Natural killer cell (primary cell): ENCODE results near the gene SNX19. TPM values are rescaled to one million over a fixed set of nuclear protein-coding genes. Genes with fewer than 3 reads are reported as not detected.

ENCODE experiments used
- ATAC-seq, 3 donors: fragments of 150-1000 bp in 2 of 3; fragments of 200-7000 bp in 1 of 3; cut with Tn5 transposase; 1 replicate in 1 of 3; 2 replicates in 2 of 3; pipeline ENCODE4 v1.10.0; 2021; ENCODE audit warnings: mild to moderate bottlenecking in 2 of 3, moderate library complexity in 2 of 3
- DNase-seq, 2 donors: peaks; one replicate each; pipeline versions ENCODE4 v3.0.0 to v3.0.0-alpha.2; 2013 to 2021; ENCODE audit warnings: mixed read lengths in 1 of 2
- H3K27ac ChIP-seq: one replicate; pipeline ENCODE4 v1.5.1; 2013; ENCODE audit warnings: mild to moderate bottlenecking, low read length
- H3K27me3 ChIP-seq: one replicate; pipeline ENCODE4 v1.6.1; 2013; ENCODE audit warnings: low read length; ENCODE audit not compliant: control insufficient read depth, insufficient read depth
- H3K36me3 ChIP-seq: one replicate; pipeline ENCODE4 v1.6.1; 2013; ENCODE audit warnings: low read length; ENCODE audit not compliant: control insufficient read depth, insufficient read depth
- H3K4me1 ChIP-seq: one replicate; pipeline ENCODE4 v1.6.1; 2013; ENCODE audit warnings: low read length; ENCODE audit not compliant: control insufficient read depth, insufficient read depth
- H3K4me3 ChIP-seq: one replicate; pipeline ENCODE4 v1.5.1; 2013; ENCODE audit warnings: low read length
- H3K9me3 ChIP-seq: one replicate; pipeline ENCODE4 v1.6.1; 2013; ENCODE audit warnings: low read length; ENCODE audit not compliant: control insufficient read depth, insufficient read depth
- H3K27ac Mint-ChIP-seq, 2 donors: one replicate each; pipeline ENCODE4 v1.8.0; 2022; ENCODE audit warnings: mild to moderate bottlenecking in 2 of 2, mixed read lengths in 2 of 2, moderate library complexity in 1 of 2
- H3K27me3 Mint-ChIP-seq, 2 donors: one replicate each; pipeline ENCODE4 v1.8.0; 2022; ENCODE audit warnings: low read depth in 2 of 2, mixed read lengths in 2 of 2
- H3K36me3 Mint-ChIP-seq: one replicate; pipeline ENCODE4 v1.8.0; 2022; ENCODE audit warnings: mixed read lengths
- H3K4me1 Mint-ChIP-seq, 2 donors: one replicate each; pipeline ENCODE4 v1.8.0; 2022; ENCODE audit warnings: mixed read lengths in 2 of 2
- H3K4me3 Mint-ChIP-seq: one replicate; pipeline ENCODE4 v1.8.0; 2022; ENCODE audit warnings: mild to moderate bottlenecking, moderate library complexity, mixed read lengths
- H3K9me3 Mint-ChIP-seq, 2 donors: one replicate each; pipeline ENCODE4 v1.8.0; 2022; ENCODE audit warnings: mixed read lengths in 2 of 2
- CTCF ChIP-seq: fragments of 200-600 bp; IDR thresholded peaks from one replicate; pipeline ENCODE4 v1.8.0; 2022; ENCODE audit warnings: antibody characterized with exemption
- whole genome bisulfite sequencing: methylation state at CpG from one replicate; pipeline ENCODE4 v1.1.7; 2013; ENCODE audit warnings: missing lambda C conversion rate; ENCODE audit not compliant: insufficient coverage; 5-methylcytosine and 5-hydroxymethylcytosine counted together
- intact Hi-C: fragments of 100-400 bp; cut with micrococcal nuclease; formaldehyde crosslinking; loops from one replicate; pipeline ENCODE4 v1.14.2; 2022
- total RNA-seq, 4 donors: library from RNA; stranded (reverse); fragments of 120-200 nt in 1 of 4; gene quantifications; one replicate each; pipeline versions ENCODE4 v1.2.3 to v1.2.4, GENCODE V29; 2013 to 2022

Gene SNX19
- total RNA-seq, 3 donors from 2014 or later (not counting 1 experiment from before 2014, with no cell fraction given): 65.4 to 76.6 (median 72.0) TPM

- ATAC-seq: no peak
- no peak for TF ChIP-seq CTCF
- Mint-ChIP-seq H3K4me1 (peaks cover 5 to 7% of the 10 kb centered on the region in 2 donors), H3K9me3 (no peaks in the 10 kb centered on the region), H3K27me3 (peaks cover 14 to 26% of the 10 kb centered on the region in 2 donors), H3K4me3 (no peak overlapping the region), H3K27ac (no peak overlapping the region), H3K36me3 (no peaks in the 10 kb centered on the region)
- Histone ChIP-seq H3K4me1 (no peaks in the 10 kb centered on the region), H3K27me3 (no peaks in the 10 kb centered on the region), H3K36me3 (no peaks in the 10 kb centered on the region), H3K27ac (no peak overlapping the region), H3K9me3 (no peaks in the 10 kb centered on the region), H3K4me3 (no peak overlapping the region)
- no peak for DNase-seq
- WGBS: 85% methylated on average over 5 of the region's 6 CpGs
- intact Hi-C loops: no loop called here
These were observed 31.2 kb upstream of the SNX19 start for GRCh38 chr11:130947481-130947880.

GRCh38 chr11:130947058-130947457 is 30.8 kb upstream of the SNX19 start:
- no peaks in the 10 kb centered on the region for H3K9me3 ChIP-seq
- Mint-ChIP-seq H3K9me3 (no peaks in the 10 kb centered on the region), H3K4me1 (peaks cover 5 to 7% of the 10 kb centered on the region in 2 donors), H3K27ac (no peak overlapping the region), H3K4me3 (no peak overlapping the region), H3K27me3 (peaks cover 14 to 26% of the 10 kb centered on the region in 2 donors), H3K36me3 (no peaks in the 10 kb centered on the region)
- intact Hi-C loops: no loop called here
- ATAC-seq (no peak), DNase-seq (no peak)
- H3K4me1 ChIP-seq: no peaks in the 10 kb centered on the region
- no peaks in the 10 kb centered on the region for H3K27me3 ChIP-seq
- H3K4me3 ChIP-seq: no peak overlapping the region
- H3K27ac ChIP-seq: no peak overlapping the region
- H3K36me3 ChIP-seq: no peaks in the 10 kb centered on the region
- whole genome bisulfite sequencing: 78% methylated on average over 3 of the region's 3 CpGs
- no peak for TF ChIP-seq CTCF

GRCh38 chr11:130945896-130946295 is 29.6 kb upstream of the SNX19 start:
- H3K9me3 ChIP-seq: no peaks in the 10 kb centered on the region
- TF ChIP-seq CTCF: no peak
- H3K27ac ChIP-seq: no peak overlapping the region
- no peaks in the 10 kb centered on the region for H3K27me3 ChIP-seq
- Mint-ChIP-seq H3K36me3 (no peaks in the 10 kb centered on the region), H3K4me3 (no peak overlapping the region), H3K9me3 (no peaks in the 10 kb centered on the region), H3K4me1 (peaks cover 5 to 7% of the 10 kb centered on the region in 2 donors), H3K27me3 (peaks cover 16 to 27% of the 10 kb centered on the region in 2 donors), H3K27ac (no peak overlapping the region)
- H3K36me3 ChIP-seq: no peaks in the 10 kb centered on the region
- WGBS: 90% methylated on average over 9 of the region's 9 CpGs
- ATAC-seq (no peak), DNase-seq (no peak)
- no peak overlapping the region for H3K4me3 ChIP-seq
- H3K4me1 ChIP-seq: no peaks in the 10 kb centered on the region
- intact Hi-C loops: no loop called here

- WGBS: 100% methylated on average over 1 of the region's 1 CpG
- no peaks in the 10 kb centered on the region for H3K9me3 ChIP-seq
- H3K4me3 ChIP-seq: no peak overlapping the region
- Mint-ChIP-seq H3K27ac (no peak overlapping the region), H3K9me3 (no peaks in the 10 kb centered on the region), H3K27me3 (peaks cover 27 to 47% of the 10 kb centered on the region in 2 donors), H3K4me1 (no peaks in the 10 kb centered on the region), H3K36me3 (no peaks in the 10 kb centered on the region), H3K4me3 (no peak overlapping the region)
- intact Hi-C loops: no loop called here
- H3K4me1 ChIP-seq: no peaks in the 10 kb centered on the region
- peaks cover 5% of the 10 kb centered on the region for H3K27me3 ChIP-seq
- TF ChIP-seq CTCF: no peak
- ATAC-seq (no peak), DNase-seq (no peak)
- no peak overlapping the region for H3K27ac ChIP-seq
- H3K36me3 ChIP-seq: no peaks in the 10 kb centered on the region
These were observed 24.4 kb upstream of the SNX19 start for GRCh38 chr11:130940706-130941105.
